GM18502 (cell line): Measurements from ENCODE around the gene SRC.

Experiments used
- ATAC-seq: cut with Tn5 transposase; IDR thresholded peaks from one replicate; pipeline ENCODE4 v1.9.1; 2021; ENCODE audit warnings: mild to moderate bottlenecking; ENCODE audit not compliant: unreplicated experiment, poor library complexity

SRC gene

GRCh38 chr20:37442547-37442946 lies 96.6 kb downstream of the SRC start:
- no peak for ATAC-seq

GRCh38 chr20:37442986-37443385 lies 97.0 kb downstream of the SRC start:
- no peak for ATAC-seq

- ATAC-seq, result no peak
These were observed 97.7 kb downstream of the SRC start for GRCh38 chr20:37443596-37443995.

- ATAC-seq, result no peak
These were observed 99.1 kb downstream of the SRC start for GRCh38 chr20:37445041-37445440.

GRCh38 chr20:37446286-37447032 lies 100.5 kb downstream of the SRC start:
- ATAC-seq, result no peak

- no peak for ATAC-seq
These were observed 101.7 kb downstream of the SRC start for GRCh38 chr20:37447688-37448087.

- ATAC-seq, result no peak
These were observed 103.3 kb downstream of the SRC start for GRCh38 chr20:37449276-37449675.

- no peak for ATAC-seq
These were observed 104.4 kb downstream of the SRC start for GRCh38 chr20:37450344-37450743.

GRCh38 chr20:37451616-37452015 lies 105.7 kb downstream of the SRC start:
- ATAC-seq, result no peak

GRCh38 chr20:37452236-37452635 lies 106.3 kb downstream of the SRC start:
- ATAC-seq, result no peak

- no peak for ATAC-seq
These were observed 107.3 kb downstream of the SRC start for GRCh38 chr20:37453288-37453687.

GRCh38 chr20:37453836-37454235 lies 107.9 kb downstream of the SRC start:
- no peak for ATAC-seq

- ATAC-seq, result no peak
These were observed 108.9 kb downstream of the SRC start for GRCh38 chr20:37454636-37455385.
